T-cell (primary cell): Measurements from ENCODE around the gene ANKRD63. TPM values are rescaled to one million over a fixed set of nuclear protein-coding genes. Genes with fewer than 3 reads are reported as not detected.

Experiments
- ATAC-seq, 4 experiments: fragments of 200-7000 bp in 3 of 4; fragments of 150-1000 bp in 1 of 4; cut with Tn5 transposase; replicated peaks in 1 of 4; 1 replicate in 3 of 4; 2 replicates in 1 of 4; pipeline ENCODE4 v1.10.0; 2021; ENCODE audit warnings: moderate library complexity in 3 of 4, mild to moderate bottlenecking in 2 of 4, moderate number of reproducible peaks in 1 of 4
- CTCF ChIA-PET, 2 donors: fragments of 300-600 bp; sonication (Branson Sonifier 250); formaldehyde crosslinking; loops; one replicate each; lab custom pipeline; 2022; ENCODE audit warnings: antibody characterized with exemption in 2 of 2; lab: Charles Lee
- POLR2A ChIA-PET, 2 donors: fragments of 300-600 bp; sonication (Branson Sonifier 250); formaldehyde crosslinking; loops; one replicate each; lab custom pipeline; 2022; ENCODE audit warnings: antibody characterized with exemption in 2 of 2; lab: Charles Lee
- DNase-seq, 35 experiments: peaks; one replicate each; pipeline versions ENCODE4 v3.0.0 to v3.0.0-alpha.2; 2013 to 2023
- H3K27ac ChIP-seq: one replicate; pipeline ENCODE4 v1.5.1; 2013; ENCODE audit warnings: low read length
- H3K27me3 ChIP-seq, 2 experiments: replicated peaks in 1 of 2; 1 replicate in 1 of 2; 2 replicates in 1 of 2; pipeline versions ENCODE4 v1.6.1 to v1.7.0; 2013; ENCODE audit warnings: low read length in 1 of 2, mixed read lengths in 1 of 2; ENCODE audit not compliant: control insufficient read depth in 2 of 2, insufficient read depth in 2 of 2; ENCODE audit errors: extremely low read depth in 1 of 2
- H3K36me3 ChIP-seq, 2 donors: 1 replicate in 1 of 2; 2 replicates in 1 of 2; pipeline versions ENCODE4 v1.6.1 to v1.7.0; 2013; ENCODE audit warnings: low read length in 1 of 2; ENCODE audit not compliant: control insufficient read depth in 2 of 2, insufficient read depth in 1 of 2; ENCODE audit errors: extremely low read depth in 1 of 2
- H3K4me1 ChIP-seq, 2 experiments: 1 replicate in 1 of 2; 2 replicates in 1 of 2; pipeline versions ENCODE4 v1.6.1 to v1.7.0; 2013; ENCODE audit warnings: low read length in 2 of 2, mixed read lengths in 1 of 2; ENCODE audit not compliant: insufficient read depth in 2 of 2, control insufficient read depth in 1 of 2; ENCODE audit errors: extremely low read depth in 1 of 2
- H3K4me3 ChIP-seq, 2 donors: 1 replicate in 1 of 2; 2 replicates in 1 of 2; pipeline versions ENCODE4 v1.5.1 to v1.7.0; 2013; ENCODE audit warnings: mild to moderate bottlenecking in 2 of 2, low read length in 1 of 2, moderate library complexity in 1 of 2; ENCODE audit not compliant: control insufficient read depth in 1 of 2; ENCODE audit errors: extremely low read depth in 1 of 2
- H3K9me3 ChIP-seq: 2 replicates; pipeline ENCODE4 v1.7.0; 2013
- H3K27ac Mint-ChIP-seq, 2 donors: one replicate each; pipeline ENCODE4 v1.8.0; 2020 to 2021; ENCODE audit warnings: mild to moderate bottlenecking in 2 of 2, mixed read lengths in 2 of 2
- H3K27me3 Mint-ChIP-seq, 2 donors: one replicate each; pipeline ENCODE4 v1.8.0; 2021 to 2022; ENCODE audit warnings: mixed read lengths in 2 of 2
- H3K36me3 Mint-ChIP-seq: one replicate; pipeline ENCODE4 v1.8.0; 2021; ENCODE audit warnings: mixed read lengths
- H3K4me1 Mint-ChIP-seq, 3 donors: one replicate each; pipeline ENCODE4 v1.8.0; 2020 to 2022; ENCODE audit warnings: mixed read lengths in 3 of 3, mild to moderate bottlenecking in 1 of 3
- H3K4me3 Mint-ChIP-seq, 3 donors: one replicate each; pipeline ENCODE4 v1.8.0; 2020 to 2022; ENCODE audit warnings: mild to moderate bottlenecking in 3 of 3, mixed read lengths in 3 of 3, moderate library complexity in 3 of 3
- H3K9me3 Mint-ChIP-seq, 3 donors: one replicate each; pipeline ENCODE4 v1.8.0; 2020 to 2022; ENCODE audit warnings: mixed read lengths in 3 of 3
- WGBS: methylation state at CpG from one replicate; pipeline ENCODE4 v1.1.5; 2013; ENCODE audit warnings: missing lambda C conversion rate; ENCODE audit not compliant: insufficient coverage; 5-methylcytosine and 5-hydroxymethylcytosine counted together
- total RNA-seq, 35 experiments: library from RNA in 6 of 35; stranded (reverse) in 6 of 35; fragments of 120-200 nt in 1 of 35; gene quantifications; one replicate each; pipeline versions ENCODE4 v1.2.1 to v1.2.4 and lab custom pipeline; 2013 to 2026

ANKRD63 gene
- total RNA-seq, 5 donors from 2014 or later (not counting 1 experiment from before 2014, with no cell fraction given), result 0.23 to 0.38 TPM; not detected in 3

DNA sequence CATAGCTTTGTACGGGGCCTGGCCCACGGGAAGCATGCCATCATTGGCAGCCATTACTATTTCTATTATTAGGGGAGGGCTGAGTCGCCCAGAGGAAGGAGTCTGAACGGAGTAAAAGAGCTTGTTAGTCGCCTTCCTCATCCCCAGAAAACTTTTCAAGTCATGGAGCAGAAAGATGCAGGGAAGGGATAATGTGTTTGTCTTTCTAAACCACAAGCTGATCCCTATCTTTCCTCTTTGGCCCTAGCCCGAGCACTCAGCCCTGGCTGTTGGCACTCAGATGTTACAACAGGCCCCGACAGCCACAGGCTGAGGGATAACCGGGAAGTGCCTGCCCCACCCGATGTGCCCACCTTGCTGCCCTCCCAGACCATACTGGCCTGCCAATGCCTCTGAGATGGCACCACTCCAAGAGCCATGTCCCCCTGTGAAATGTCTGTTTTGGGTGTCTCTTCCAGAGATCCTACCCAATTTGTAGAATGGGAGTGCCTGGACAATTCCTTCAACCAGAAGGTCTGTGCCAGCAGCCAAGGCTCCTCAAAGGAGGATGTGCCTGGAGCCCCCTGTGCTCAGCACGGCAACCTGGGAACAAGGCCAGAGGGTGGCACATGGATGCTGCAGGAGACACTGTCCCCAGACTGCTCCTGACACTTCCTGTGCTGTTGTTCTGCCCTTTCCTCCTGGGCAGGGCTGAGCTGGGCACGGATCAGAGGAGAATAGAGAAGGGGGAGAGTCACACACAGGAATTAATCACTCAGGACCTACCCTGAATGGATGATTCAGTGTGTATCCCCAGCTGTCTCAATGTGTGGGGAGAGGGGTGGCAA is 33.2 kb downstream of the ANKRD63 start:
- H3K4me1 ChIP-seq, result peaks cover 0 to 15% of the 10 kb centered on the region in 2 experiments
- peaks cover 23 to 32% of the 10 kb centered on the region in 2 donors for H3K27me3 Mint-ChIP-seq
- ChIA-PET POLR2A (no interaction called here), CTCF (no interaction called here)
- no peak overlapping the region for H3K4me3 Mint-ChIP-seq
- WGBS, result 75% methylated on average over 5 of the region's 11 CpGs
- no peak for ATAC-seq
- H3K9me3 Mint-ChIP-seq, result no peaks in the 10 kb centered on the region
- no peaks in the 10 kb centered on the region for H3K9me3 ChIP-seq
- no peak overlapping the region for H3K4me3 ChIP-seq
- H3K36me3 ChIP-seq, result no peaks in the 10 kb centered on the region
- H3K4me1 Mint-ChIP-seq, result peaks cover 8 to 14% (median 12%) of the 10 kb centered on the region in 3 donors
- no peak for DNase-seq
- no peak overlapping the region for H3K27ac Mint-ChIP-seq
- H3K27ac ChIP-seq, result no peak overlapping the region
- no peaks in the 10 kb centered on the region for H3K36me3 Mint-ChIP-seq
- peaks cover 4 to 44% of the 10 kb centered on the region in 2 experiments for H3K27me3 ChIP-seq

DNA sequence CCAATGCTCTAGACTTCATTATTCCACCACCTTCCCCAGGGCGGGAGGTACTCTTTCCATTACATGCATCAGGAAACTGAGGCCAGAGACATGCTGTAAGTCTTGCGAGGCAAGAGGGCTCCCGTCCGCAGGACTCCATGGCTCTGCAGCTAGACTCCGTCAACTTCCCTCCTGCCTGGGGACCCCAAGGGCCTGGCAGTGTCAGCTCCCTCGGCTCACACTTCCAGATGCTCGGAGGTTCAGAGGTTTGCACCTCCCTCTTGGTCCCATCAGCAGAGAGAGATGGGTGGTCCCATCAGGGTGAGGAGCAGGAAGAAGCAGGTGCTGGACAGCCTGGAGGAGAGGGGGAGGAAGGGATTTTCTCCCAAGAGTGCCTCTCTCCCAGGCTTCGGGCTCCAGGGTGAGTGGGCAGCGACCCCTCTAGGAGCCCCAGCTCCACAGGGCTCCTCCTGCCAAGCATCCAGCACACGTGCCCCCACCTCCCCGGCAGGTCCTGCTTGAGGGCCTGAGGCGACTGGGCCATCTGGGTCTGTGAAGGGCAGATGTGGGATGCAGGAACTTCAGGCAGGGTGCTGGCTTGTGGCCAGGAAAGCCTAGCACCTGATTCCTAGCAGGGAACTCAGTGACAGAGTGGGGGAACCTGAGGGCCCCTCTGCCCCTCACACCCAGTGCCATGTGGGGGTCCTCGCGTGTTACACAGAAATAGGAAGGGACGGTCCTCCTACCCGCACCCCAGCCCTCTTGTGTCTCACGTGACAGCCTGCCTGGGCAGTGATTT is 34.7 kb downstream of the ANKRD63 start:
- Mint-ChIP-seq H3K9me3 (no peaks in the 10 kb centered on the region), H3K27ac (no peak overlapping the region), H3K36me3 (no peaks in the 10 kb centered on the region), H3K27me3 (peaks cover 9 to 18% of the 10 kb centered on the region in 2 donors), H3K4me1 (peaks cover 4 to 7% (median 4%) of the 10 kb centered on the region in 3 donors), H3K4me3 (no peak overlapping the region)
- H3K36me3 ChIP-seq, result no peaks in the 10 kb centered on the region
- H3K9me3 ChIP-seq, result no peaks in the 10 kb centered on the region
- WGBS, result 90% methylated on average over 10 of the region's 17 CpGs
- H3K4me1 ChIP-seq, result peaks cover 0 to 9% of the 10 kb centered on the region in 2 experiments
- peaks cover 2 to 32% of the 10 kb centered on the region in 2 experiments for H3K27me3 ChIP-seq
- no peak for DNase-seq
- no peak overlapping the region for H3K4me3 ChIP-seq
- POLR2A ChIA-PET, result no interaction called here
- no peak overlapping the region for H3K27ac ChIP-seq
- CTCF ChIA-PET, result no interaction called here
- no peak for ATAC-seq

DNA sequence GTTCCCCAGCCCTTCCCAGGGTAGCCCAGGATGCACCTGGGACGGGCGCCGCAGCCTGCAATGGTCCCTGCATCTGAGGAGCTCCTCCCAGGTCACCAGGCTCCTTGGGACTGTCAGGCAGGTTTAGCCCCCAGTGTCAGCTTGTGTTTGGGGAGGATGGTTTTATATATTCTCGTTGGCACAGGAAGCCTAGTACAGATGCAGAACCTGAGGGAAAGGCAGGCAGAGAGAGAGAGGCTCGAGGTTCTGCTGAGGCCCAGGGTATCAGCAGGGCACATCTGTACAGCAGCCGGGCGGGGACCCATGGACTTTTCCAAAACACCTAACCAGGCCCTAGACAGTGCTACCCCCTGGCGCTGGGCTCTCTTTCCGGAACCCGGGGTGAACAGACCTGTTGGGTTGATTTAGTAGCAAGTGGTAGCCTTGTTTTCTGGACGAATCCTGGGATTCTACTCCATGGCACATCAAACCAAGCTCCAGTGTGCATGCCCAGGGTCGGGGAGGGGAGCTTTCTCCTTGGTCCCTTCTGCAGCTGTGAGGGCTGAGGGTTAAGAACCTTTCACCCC is 35.4 kb downstream of the ANKRD63 start:
- Histone ChIP-seq H3K27me3 (peaks cover 2 to 27% of the 10 kb centered on the region in 2 experiments), H3K4me3 (no peak overlapping the region), H3K36me3 (no peaks in the 10 kb centered on the region), H3K27ac (no peak overlapping the region), H3K9me3 (no peaks in the 10 kb centered on the region), H3K4me1 (peaks cover 0 to 4% of the 10 kb centered on the region in 2 experiments)
- H3K27me3 Mint-ChIP-seq, result peaks cover 6 to 14% of the 10 kb centered on the region in 2 donors
- H3K4me1 Mint-ChIP-seq, result peaks cover 0 to 4% (median 0%) of the 10 kb centered on the region in 3 donors
- ATAC-seq (no peak), DNase-seq (no peak)
- no peak overlapping the region for H3K4me3 Mint-ChIP-seq
- no peak overlapping the region for H3K27ac Mint-ChIP-seq
- ChIA-PET CTCF (interaction anchor here in 1 of 2 donors (0.7 kb wide), 1 partner anchor 72 kb away, joined by 4 read pairs; no protein-coding TSS in a partner anchor), POLR2A (no interaction called here)
- H3K36me3 Mint-ChIP-seq, result no peaks in the 10 kb centered on the region
- no peaks in the 10 kb centered on the region for H3K9me3 Mint-ChIP-seq
- 74% methylated on average over 5 of the region's 12 CpGs for WGBS

DNA sequence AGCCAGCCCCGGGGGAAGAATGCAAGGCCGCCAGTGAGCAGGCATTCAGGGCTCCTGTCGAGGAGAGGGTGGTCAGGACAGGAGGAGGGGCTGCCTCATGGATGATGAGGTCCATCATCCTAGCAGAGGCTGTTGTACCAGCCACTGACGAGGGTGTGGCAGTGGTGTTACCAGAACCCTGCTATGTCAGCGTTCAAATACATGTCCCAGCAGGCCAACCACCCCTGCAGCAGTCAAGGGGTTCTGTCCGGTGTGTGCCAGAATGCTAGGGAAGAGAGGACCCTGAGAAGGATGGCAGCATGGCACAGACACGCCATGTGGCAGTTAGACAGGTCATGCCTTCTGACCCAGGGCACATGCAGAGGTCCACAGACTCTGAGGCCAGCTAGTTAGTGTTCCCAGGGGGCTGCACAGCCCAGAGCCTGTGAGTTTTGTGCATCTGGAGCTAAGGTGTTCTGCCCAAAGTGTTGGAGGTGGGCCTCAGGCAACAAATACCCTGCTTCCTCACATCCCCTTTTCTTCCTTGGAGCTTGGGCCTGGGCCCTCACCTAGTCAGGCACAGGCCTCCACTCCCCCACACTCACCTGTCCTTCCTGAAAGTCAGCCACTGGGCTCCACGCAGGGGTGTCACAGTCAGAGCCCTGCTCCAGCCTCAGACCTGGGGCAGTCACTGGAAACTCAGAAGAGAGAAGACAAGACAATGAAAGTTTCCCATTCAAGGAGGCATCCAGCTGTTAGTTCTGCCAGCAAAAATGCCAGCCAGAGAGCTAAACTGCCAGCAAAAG is 36.2 kb downstream of the ANKRD63 start:
- Mint-ChIP-seq H3K4me1 (peaks cover 0 to 4% (median 0%) of the 10 kb centered on the region in 3 donors), H3K27me3 (peaks cover 6 to 14% of the 10 kb centered on the region in 2 donors), H3K36me3 (no peaks in the 10 kb centered on the region), H3K4me3 (no peak overlapping the region), H3K9me3 (no peaks in the 10 kb centered on the region), H3K27ac (no peak overlapping the region)
- WGBS, result 87% methylated on average over 5 of the region's 8 CpGs
- Histone ChIP-seq H3K9me3 (no peaks in the 10 kb centered on the region), H3K4me1 (no peaks in the 10 kb centered on the region), H3K36me3 (no peaks in the 10 kb centered on the region), H3K27ac (no peak overlapping the region), H3K27me3 (peaks cover 0 to 26% of the 10 kb centered on the region in 2 experiments), H3K4me3 (no peak overlapping the region)
- no peak for DNase-seq
- POLR2A ChIA-PET, result no interaction called here
- CTCF ChIA-PET, result interaction anchor here in 1 of 2 donors (0.7 kb wide), 1 partner anchor 72 kb away, joined by 4 read pairs; no protein-coding TSS in a partner anchor
- no peak for ATAC-seq

DNA sequence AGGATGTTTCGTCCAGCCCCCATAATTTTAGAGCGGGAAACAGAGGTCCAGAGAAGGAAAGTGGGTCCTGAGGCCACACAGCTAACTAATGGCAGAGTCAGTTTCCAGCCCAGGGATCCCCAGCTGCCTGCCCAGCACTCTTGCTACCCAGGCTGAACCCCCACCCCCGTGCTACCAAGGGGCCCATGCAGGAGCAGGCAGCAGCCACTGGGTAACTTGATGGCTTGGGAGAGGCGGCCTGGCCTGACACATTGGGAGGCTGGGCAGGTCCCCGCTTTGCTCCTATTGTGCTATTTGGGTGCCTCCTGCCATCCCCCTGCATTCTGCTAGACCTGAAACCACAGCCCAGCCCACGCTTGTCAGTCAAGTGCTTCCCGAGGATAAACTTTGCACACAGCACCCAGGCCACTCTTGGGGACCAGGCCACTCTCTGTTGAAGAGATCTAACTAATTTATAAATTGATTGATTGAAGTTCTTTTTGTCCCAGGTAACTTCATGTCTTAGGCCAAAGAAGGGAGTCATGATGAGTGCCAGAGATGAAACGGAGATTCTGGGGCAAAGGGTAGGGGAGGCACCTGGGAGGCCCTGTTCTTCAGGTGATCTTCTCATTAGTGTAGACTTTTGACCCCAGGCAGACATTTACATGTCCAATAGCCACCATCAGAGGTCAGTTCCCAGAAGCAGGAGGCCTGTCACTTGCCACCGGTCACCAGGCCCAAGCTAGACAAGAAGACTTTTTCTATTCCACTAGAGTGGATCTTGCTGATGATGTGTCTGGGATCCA is 37.0 kb downstream of the ANKRD63 start:
- Mint-ChIP-seq H3K27me3 (peaks cover 2 to 9% of the 10 kb centered on the region in 2 donors), H3K27ac (no peak overlapping the region), H3K9me3 (no peaks in the 10 kb centered on the region), H3K4me3 (no peak overlapping the region), H3K4me1 (no peaks in the 10 kb centered on the region), H3K36me3 (no peaks in the 10 kb centered on the region)
- ATAC-seq, result no peak
- Histone ChIP-seq H3K4me3 (no peak overlapping the region), H3K27ac (no peak overlapping the region), H3K4me1 (no peaks in the 10 kb centered on the region), H3K9me3 (no peaks in the 10 kb centered on the region), H3K27me3 (peaks cover 0 to 27% of the 10 kb centered on the region in 2 experiments), H3K36me3 (no peaks in the 10 kb centered on the region)
- POLR2A ChIA-PET, result no interaction called here
- 86% methylated on average over 5 of the region's 9 CpGs for WGBS
- DNase-seq, result peak in 1 of 35 experiments; percentile 11
- CTCF ChIA-PET, result no interaction called here
